Measurements from ENCODE around the gene ZNF716.
"Not testable (repeated sequence)": the region's sequence is repeated elsewhere in the genome, so short reads cannot be mapped to it uniquely, and the experiment has no call there.

ZNF716 gene

DNA sequence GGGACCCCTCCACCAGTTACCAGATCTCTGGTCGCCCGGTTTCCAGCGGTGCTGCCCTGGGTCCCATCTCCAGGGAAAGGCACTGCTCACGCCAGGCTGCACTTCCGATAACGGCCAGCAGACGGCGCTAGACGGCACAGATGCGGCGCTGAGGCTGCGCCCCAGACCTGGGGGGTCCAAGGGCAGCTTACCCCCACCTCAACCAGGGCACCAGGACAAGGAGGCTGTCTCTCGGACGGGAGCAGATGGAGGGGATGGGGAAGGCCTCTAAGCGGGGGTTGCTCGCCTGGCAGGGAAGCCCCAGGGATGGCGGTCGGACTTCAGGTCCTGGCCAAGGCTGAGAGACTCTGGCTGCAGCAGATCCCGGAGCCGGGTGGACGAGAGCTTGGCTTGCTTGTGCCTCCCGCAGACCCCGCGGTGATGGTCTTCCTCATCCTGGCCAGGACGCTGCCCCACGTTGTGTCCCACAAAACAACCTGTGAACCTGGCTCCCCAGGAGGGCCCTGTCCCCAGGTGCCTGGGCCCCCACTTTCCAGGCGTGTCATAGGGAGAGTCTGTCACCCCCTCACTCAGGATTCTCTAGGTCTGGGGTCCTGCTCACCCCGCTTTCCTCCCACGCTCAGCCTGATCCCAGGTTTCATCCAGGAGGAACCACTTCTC, 23.9 kb upstream of the ZNF716 start:
- no peak for DNase-seq (ENCODE audit: low spot score)

DNA sequence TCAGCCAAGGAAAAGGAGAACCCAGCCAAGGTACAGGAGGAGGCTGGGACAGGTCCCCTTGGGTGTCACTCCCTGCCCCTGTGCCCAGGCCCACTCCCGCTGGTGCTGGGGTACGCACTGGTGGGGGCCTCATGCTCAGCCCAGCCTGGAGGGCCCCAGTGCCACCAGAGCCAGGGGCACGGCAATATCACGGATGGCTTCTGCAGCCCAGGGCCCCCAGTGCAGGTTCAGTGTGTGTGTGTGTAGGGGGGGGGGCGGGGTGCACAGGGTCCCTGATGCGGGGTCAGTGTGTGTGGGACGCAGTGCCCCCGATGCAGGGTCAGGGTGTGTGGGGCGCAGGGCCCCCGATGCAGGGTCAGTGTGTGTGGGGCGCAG, 23.4 kb upstream of the ZNF716 start:
- no peak for DNase-seq (ENCODE audit: low spot score)

DNA sequence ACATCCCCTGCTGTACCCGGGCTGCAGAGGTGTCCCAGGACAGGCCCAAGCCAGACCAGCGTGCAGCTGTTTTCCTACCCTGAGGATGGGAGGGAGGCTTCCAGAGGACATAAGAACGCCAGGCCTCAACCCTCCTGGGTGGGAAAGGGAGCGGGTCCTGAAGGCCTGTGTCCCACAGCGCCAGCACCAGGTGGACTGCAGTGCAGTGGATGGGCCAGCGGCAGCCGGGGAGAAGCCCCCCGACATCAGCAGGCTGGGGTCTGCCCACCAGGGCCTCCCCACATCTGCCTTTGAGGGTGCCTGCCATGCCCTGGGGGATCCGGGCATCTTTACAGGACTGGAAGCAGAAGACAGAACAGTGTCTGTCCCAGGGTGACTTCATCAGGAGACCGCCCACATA, 22.8 kb upstream of the ZNF716 start:
- no peak for DNase-seq (ENCODE audit: low spot score)

DNA sequence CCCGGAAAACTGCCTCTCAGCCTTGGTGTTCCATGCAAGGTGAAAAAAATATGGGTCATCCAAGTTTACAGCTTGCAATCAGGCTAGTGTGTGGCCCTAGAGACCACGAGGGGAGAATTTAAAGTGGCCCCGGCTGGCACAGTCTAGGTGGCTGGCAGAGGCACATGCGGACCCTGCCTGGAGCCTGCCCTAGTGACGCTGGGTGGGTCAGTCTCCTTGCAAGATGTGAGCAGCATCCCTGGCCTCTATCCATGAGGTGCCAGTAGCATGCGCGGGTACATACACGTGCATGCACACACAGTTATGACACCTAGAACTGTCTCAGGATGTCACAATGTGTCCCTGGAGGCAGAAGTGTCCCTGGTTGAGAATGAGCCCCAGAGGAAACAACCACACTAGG, 22.4 kb upstream of the ZNF716 start:
- no peak for DNase-seq (ENCODE audit: low spot score)

DNA sequence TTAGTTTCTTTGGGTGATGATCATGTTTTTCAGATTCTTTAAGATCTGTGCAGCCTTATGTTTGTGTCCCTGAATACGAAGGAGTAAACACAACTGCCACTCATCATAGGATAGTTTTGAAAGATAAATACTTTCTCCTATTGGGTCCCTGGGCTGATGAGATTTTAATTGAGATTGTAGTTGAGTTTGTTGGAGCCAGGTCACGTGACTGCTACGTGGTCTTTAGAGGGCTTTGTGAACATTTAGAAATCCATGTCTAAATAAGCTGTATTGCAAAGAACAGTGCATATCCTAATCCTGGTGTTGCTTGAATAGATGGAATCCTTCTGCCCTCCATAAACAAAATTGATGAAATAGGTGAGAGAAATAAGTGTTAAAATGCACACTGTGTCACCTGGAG, 17.4 kb upstream of the ZNF716 start:
- DNase-seq (ENCODE audit: low spot score) = no peak

DNA sequence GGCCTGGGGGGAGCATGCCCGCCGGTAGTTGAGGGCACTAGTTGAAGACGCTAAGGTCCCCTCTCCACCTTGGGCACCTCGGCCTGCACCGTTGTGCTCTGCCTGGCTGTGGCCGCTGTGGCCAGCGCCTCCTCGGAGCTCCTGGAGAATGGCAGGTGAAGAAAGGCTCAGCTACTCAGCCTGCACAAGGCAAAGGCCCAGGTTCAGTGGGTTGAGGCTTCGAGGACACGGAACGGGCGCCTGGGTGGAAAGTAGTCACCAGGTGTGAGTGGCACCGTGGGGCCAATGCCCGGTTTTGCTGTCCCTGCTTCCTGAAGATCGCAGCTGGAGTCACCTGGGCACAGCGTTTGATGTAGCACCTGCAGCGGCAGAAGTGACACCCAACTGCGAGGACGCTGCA, 12.4 kb upstream of the ZNF716 start:
- no peak for DNase-seq (ENCODE audit: low spot score)

DNA sequence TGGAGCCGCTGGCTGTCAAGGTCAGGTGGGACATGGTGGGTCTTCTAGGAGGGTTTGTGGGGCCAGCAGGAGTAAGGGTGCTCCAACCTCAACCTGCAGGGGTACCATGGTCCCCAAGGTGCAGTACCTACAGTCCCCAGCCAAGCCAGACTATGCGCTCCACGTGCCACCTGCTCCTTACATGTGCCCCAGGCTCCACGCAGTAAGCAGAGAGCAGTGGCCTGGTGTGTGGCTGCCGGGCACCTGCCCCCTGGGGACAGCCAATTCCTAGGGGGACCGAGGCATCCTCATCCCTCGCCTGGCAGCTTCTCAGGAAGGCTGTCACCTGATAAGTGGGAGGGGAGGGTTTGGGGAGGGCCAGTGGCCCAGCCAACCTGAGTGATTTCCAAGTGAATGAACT, 11.7 kb upstream of the ZNF716 start:
- DNase-seq (ENCODE audit: low spot score) = no peak

DNA sequence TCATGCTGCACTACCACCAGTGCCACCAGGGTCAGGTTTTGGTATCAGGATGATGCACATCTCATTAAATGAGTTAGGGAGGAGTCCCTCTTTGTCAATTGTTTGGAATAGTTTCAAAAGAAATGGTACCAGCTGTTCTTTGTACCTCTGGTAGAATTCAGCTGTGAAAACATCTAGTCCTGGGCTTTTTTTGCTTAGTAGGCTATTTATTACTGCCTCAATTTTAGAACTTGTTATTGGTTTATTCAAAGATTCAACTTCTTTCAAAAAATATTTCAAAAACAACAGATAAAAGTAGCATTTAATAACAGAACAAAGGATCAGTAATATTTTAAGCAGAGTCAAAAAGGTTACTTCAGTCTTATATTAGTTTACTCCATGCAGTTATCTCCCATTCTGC, 6.4 kb upstream of the ZNF716 start:
- no peak for DNase-seq (ENCODE audit: low spot score)

DNA sequence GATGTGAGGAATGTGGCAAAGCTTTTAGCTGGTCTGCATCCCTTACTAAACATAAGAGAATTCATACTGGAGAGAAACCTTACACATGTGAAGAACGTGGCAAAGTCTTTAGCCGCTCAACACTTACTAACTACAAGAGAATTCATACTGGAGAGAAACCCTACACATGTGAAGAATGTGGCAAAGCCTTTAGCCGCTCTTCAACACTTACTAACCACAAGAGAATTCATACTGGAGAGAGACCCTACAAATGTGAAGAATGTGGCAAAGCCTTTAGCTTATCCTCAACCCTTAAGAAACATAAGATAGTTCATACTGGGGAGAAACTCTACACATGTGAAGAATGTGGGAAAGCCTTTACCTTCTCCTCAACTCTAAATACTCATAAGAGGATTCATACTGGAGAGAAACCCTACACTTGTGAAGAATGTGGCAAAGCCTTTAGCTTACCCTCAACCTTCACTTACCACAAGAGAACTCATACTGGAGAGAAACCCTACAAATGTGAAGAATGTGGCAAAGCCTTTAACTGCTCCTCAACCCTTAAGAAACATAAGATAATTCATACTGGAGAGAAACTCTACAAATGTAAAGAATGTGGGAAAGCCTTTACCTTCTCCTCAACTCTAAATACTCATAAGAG, 19.3 kb downstream of the ZNF716 start:
- not testable (repeated sequence) for DNase-seq (ENCODE audit: low spot score)

DNA sequence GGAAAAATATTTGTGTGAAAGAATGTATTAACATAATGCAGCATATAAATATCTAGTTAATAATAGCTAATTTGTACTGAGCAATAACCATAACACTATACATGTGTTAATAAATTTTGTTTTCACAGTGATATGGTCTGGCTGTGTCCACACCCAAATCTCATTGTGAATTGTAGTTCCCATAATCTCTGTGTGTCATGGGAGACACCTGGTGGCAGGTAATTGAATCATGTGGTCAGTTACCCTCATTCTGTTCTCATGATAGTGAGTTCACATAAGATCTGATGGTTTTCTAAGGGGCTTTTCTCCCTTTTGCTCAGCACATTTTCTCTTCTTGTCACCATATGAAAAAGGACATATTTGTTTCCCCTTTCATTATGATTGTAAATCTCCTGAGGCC, 30.3 kb downstream of the ZNF716 start:
- DNase-seq (ENCODE audit: low spot score) = not testable (repeated sequence)

DNA sequence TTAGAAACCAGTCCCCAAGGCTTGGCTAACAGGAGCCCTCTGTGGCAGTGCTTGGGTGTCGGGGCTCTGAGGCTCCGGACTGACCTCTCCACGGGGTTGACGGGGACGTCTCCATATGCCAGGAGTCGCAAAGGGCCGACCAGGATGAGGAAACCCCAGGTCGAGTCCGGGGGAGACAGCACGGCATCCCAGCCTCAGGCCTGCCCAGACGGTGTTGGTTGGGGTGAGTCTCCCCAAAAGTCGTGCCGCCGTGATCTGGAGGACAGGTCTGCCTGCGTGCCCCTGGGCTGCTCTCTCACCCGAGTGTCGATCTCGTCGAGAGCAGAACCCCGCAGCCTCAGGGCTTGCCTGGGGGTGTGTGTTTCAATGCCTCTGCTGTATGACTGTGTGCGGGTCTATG, 35.0 kb downstream of the ZNF716 start:
- not testable (repeated sequence) for DNase-seq (ENCODE audit: low spot score)

DNA sequence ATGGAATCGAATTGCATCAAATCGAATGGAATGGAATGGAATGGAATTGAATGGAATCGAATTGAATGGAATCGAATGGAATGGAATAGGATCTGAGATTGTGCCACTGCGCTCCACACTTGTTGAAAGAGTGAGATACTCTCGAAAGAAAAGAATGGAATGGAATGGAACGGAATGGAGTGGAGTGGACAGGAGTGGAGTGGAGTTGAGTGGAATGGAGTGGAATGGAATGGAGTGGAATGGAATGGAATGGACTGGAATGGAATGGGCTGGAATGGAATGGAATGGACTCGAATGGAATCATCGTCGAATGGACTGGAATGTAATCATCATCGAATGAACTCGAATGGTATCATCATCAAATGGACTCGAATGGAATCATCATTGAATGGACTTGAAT, 38.0 kb downstream of the ZNF716 start:
- DNase-seq (ENCODE audit: low spot score) = no peak

DNA sequence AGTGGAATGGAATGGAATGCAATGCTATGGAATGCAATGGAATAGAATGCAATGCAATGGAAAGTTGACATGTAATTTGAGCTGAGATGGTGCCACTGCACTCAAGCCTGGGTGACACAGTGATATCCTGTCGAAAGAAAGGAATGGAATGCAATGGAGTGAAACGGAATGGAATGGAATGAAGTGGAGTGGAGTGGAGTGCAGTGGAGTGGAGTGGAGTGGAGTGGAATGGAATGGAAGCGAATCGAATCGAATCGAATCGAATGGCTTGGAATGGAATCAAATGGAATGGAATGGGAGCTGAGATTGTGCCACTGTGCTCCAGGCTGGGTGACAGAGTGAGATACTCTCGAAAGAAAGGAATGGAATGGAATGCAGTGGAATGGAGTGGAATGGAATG, 45.1 kb downstream of the ZNF716 start:
- not testable (repeated sequence) for DNase-seq (ENCODE audit: low spot score)

DNA sequence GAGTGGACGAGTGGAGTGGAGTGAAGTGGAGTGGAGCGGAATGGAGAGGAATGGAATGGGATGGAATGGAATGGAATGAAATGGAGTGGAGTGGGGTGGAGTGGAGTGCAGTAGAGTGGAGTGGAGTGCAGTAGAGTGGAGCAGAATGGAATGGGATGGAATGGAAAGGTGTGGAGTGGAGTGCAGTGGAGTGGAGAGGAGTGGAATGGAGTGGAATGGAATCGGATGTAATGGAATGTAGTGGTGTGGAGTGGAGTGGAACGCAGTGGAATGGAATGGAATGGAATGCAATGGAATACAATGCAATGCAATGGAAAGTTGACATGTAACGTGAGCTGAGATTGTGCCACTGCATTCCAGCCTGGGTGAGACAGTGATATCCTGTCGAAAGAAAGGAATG, 46.4 kb downstream of the ZNF716 start:
- DNase-seq (ENCODE audit: low spot score) = no peak

DNA sequence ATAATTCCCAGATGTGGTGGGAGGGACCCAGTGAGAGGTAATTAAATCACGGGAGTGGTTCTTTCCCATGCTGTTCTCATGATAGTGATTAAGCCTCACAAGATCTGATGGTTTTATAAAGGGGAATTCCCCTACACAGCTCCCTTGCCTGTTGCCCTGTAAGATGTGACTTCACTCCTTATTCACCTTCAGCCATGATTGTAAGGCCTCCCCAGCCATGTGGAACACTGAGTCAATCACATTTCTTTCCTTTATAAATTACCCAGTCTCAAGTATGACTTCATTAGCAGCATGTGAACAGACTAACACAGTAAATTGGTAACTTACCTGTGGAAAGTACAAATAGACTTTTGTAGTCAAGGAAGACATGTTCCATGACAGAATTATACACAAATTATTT, 55.2 kb downstream of the ZNF716 start:
- DNase-seq (ENCODE audit: low spot score) = no peak

Small RNAs within 50 kb of the gene (small RNA-seq; reads per million reads assigned to genes)
- 0 reads per million in 2 experiments for gene MIR3147

All from SK-N-DZ (cell line).